T follicular helper cell (primary cell): Measurements from ENCODE around the gene TCEA3.

Experiments used
- DNase-seq: peaks from one replicate; pipeline ENCODE4 v3.0.0-alpha.2; 2020; ENCODE audit warnings: low read depth

TCEA3 gene

GRCh38 chr1:23446661-23447310 lies 22.2 kb upstream of the TCEA3 start:
- no peak for DNase-seq

GRCh38 chr1:23444596-23445390 lies 20.2 kb upstream of the TCEA3 start:
- DNase-seq, result no peak

GRCh38 chr1:23444104-23444533 lies 19.6 kb upstream of the TCEA3 start:
- DNase-seq, result no peak

DNA sequence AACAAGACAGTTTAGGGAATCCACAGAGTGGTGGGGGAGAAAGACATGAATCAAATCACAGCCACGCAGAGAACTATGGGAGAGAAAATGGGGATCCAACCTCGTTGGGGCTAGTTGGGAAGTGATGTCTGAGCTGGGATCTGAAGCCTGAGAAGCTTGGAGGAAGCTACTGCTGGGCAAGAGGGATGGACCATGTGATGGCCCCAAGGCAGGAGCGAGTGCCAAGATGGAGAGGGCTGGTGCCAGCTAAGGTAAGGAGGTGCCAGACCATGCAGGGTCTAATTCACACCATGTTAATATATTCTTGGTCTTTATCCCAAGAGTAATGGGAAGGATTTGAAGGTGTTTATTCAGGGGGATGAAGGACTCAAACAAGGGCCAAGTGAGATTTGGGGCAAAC lies 18.2 kb upstream of the TCEA3 start:
- DNase-seq, result no peak

DNA sequence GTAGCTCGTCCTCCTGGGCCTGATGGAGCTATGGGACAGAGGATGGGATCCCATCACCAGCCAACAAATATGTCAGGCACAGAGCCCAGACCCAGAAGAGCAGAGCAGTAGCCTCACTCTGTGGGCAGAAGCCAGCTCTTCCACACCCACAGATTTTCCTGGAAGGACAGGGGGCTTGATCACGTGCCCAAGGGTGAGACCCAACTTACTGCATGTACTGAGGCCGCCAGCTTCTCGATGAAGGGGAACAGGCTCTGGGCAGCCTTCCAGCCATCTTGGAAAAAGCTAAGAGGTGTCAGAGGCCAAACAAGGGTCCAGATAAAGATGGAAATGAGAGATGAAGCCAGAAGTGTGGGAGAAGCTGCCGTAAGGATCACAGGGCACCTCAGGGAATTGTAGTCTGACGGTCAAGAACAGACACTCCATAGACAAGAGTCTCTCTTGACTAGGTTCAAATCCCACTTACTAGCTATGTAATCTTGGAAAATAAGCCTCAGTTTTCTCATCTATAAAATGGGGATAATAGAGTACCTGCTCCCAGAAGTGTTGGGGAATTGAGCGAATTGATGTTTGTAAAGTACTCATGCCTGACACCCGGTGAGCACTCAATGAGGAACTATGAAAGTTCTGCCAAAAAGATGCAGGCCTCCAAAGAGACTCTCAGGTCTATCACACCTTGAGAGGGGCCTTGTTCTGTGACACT lies 17.0 kb upstream of the TCEA3 start:
- DNase-seq, result no peak

- no peak for DNase-seq
Observed at GRCh38 chr1:23438545-23438944, 14.0 kb upstream of the TCEA3 start.

DNA sequence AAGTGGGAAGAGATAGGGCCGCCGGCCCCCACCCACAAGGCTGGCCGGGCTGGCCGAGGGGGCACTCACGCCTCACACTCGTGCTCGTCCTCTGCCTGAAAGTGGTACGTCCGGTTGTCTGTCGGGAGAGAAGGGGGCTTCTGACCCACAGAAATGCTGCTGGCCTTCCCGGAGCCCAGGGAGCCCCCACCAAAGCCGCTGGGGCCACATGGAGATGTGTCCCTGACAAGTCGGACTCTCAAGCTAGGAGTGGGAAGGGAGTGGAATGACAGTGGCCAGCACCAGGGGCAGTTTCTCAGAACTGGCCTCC lies 12.8 kb upstream of the TCEA3 start:
- DNase-seq, result no peak

GRCh38 chr1:23436520-23437354 lies 12.2 kb upstream of the TCEA3 start:
- peak; percentile 43 for DNase-seq

- no peak for DNase-seq
Observed at GRCh38 chr1:23434260-23434775, 9.8 kb upstream of the TCEA3 start.

DNA sequence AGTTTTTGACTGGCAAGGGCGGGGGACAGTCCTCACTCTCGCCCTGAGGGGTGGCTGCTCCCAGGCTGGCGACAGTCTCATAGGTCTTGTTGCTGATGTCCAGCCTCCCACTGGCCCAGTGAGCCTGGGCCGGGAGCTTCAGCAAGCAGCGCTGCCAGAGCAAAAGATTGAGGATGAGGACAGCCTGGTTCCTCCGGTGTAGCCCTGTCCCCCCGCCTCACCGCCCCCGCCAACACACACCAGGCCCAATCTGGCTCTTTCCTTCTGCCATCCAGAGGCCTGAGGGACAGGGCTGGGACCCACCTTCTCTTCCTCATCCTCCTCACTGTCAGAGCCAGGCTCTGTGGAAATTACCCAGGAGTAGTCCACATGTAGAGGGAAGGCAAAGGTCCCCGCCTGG lies 8.6 kb upstream of the TCEA3 start:
- no peak for DNase-seq

GRCh38 chr1:23431431-23431830 lies 6.9 kb upstream of the TCEA3 start:
- DNase-seq, result no peak

DNA sequence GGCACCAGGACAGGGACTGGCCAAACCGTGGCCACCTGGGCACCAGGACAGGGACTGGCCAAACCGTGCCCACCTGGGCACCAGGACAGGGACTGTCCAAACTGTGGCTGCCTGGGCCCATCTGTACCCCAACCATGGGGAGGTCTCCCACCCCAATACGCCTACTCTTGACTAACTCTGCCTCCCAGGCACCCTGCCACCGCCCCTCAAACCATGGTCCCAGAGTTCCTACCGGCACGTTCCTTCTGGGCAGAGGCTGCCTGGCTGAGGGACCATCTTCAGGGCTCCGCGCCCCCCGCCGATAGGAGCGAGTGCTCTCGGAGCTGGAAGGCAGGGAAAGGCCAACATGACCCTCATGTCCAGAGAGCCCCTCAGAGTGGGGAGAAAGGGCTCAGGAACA lies 6.3 kb upstream of the TCEA3 start:
- DNase-seq, result no peak

GRCh38 chr1:23428136-23428905 lies 3.8 kb upstream of the TCEA3 start:
- DNase-seq, result no peak

GRCh38 chr1:23427550-23427949 lies 3.0 kb upstream of the TCEA3 start:
- no peak for DNase-seq

- DNase-seq, result no peak
Observed at GRCh38 chr1:23426828-23427227, 2.3 kb upstream of the TCEA3 start.

DNA sequence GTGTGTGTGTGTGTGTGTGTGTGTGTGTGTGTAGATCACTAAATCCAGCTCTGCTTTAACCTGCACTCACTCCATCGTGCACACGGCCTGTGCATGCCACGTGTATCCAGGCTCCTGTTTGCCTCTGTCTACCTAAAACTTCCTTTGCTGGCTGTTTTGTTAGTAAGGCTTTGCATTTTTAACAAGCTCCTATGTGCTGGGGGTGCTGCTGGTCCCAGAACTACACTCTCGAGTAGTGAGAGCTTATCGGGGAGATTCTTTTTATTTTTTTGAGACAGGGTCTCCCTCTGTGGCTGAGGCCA lies 596 bp upstream of the TCEA3 start:
- no peak for DNase-seq

- peak; percentile 4 for DNase-seq
Observed at GRCh38 chr1:23423415-23424292, 894 bp downstream of the TCEA3 start.

DNA sequence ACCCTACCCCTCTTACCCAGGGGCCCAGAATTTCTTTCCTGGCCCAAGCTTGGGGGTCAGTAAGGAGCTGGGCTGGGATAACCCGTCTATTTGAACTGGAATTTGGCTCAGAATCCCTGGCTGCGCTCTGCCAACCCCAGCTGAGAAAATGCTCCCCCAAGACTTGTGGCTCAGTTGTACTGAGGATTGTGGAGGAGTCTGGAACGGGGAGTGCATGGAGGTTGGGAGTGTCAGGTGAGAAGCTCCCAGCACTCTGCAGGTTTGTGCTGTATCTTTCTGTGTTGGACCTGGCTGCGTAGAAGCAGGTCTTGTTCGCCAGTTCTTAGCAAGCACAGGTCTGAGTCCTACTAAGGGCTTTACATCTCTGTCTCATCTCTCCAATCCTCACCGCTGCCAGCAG lies 1.6 kb downstream of the TCEA3 start:
- no peak for DNase-seq

GRCh38 chr1:23422241-23422877 lies 2.2 kb downstream of the TCEA3 start:
- peak; percentile 22 for DNase-seq

DNA sequence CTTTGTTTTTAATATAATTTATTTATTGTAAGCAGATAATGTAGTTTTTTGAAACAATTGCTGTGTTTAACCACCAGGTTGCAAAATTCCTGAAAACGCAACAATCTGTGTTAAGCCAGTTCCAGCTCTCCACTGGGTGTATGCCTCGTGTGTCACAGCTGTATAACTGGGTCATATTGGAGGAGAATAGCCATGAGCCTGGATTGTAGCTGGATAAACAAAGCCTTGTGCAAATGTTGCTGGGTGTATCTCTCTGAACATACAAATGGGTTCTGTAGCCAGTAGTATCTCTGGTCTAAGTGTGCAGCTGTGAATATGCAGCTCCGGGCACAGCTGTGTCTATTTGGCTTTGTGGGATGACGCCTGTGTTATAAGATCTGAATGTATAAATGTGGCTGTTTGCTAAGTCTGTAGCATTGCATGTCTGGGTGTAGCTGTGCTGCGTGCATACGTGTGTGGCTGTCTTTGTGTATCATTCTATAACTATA lies 2.8 kb downstream of the TCEA3 start:
- DNase-seq, result no peak
